ENCODE results near the gene SMARCAD1.
"Not testable (repeated sequence)": the region's sequence is repeated elsewhere in the genome, so short reads cannot be mapped to it uniquely, and the experiment has no call there.

The SMARCAD1 gene

DNA sequence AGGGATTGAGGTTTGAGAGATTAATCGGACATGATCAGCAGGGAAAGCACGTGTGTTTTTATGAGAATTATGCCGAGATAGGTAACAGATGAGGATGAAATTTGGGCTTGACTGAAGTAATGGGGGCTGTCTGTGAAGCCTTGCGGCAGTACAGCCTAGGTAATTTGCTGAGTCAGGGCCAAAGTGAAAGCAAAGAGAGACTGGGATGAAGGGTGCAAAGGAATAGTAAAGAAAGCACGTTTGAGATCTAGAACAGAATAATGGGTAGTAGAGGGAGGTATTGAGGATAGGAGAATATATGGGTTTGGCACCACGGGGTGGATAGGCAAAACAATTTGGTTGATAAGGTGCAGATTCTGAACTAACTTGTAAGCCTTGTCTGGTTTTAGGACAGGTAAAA, 87.8 kb downstream of the SMARCAD1 start:
- not testable (repeated sequence) for DNase-seq

- DNase-seq = no peak
Measured at GRCh38 chr4:94298725-94299252, 91.1 kb downstream of the SMARCAD1 start.

DNA sequence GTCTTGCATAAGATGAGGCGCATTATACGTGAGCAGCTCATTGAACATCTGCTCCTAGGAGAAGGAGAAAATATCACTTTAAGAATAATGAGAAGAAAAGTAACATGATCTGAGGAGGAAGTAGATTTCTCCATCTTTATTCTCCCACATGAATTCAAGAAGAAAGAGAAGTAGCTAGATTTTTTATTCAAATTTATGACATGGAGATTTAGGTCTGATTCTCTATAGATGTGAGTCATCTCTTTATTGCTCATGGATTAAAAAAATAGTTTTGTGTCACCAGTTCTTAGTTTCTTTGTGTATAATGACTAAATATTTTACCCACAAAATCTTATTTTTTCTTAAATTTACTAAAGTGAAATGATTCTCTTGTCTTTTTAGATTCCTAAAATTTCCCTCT, 94.5 kb downstream of the SMARCAD1 start:
- DNase-seq = peak; percentile 9

DNA sequence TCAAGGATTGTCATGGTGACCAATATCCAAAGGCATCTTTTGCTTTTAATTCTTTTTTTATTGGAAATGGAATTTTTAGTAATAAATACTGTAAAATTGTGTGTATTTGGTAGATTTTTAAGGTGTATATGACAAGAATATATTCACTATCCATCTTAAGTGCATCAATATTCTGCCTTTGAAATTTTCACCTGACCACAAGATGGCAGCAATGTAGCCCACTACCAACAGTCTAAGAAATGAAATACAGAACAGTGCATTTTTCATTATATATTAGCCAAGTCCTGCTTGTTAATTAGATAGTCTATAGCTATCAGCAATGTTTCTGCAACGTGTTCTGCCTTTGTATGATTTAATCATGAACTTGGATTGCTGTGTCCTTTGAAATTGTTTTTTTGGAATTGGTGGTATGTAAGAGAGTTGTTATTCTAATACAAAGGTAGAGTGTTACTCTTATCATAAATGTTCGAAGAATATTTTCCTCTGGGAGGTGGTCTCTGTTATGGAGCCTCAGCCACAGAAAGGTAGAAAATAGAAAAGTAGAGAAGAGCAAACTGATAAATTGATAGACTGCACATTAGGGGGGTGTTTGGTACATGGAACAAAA, 96.8 kb downstream of the SMARCAD1 start:
- peak; percentile 23 for DNase-seq

DNA sequence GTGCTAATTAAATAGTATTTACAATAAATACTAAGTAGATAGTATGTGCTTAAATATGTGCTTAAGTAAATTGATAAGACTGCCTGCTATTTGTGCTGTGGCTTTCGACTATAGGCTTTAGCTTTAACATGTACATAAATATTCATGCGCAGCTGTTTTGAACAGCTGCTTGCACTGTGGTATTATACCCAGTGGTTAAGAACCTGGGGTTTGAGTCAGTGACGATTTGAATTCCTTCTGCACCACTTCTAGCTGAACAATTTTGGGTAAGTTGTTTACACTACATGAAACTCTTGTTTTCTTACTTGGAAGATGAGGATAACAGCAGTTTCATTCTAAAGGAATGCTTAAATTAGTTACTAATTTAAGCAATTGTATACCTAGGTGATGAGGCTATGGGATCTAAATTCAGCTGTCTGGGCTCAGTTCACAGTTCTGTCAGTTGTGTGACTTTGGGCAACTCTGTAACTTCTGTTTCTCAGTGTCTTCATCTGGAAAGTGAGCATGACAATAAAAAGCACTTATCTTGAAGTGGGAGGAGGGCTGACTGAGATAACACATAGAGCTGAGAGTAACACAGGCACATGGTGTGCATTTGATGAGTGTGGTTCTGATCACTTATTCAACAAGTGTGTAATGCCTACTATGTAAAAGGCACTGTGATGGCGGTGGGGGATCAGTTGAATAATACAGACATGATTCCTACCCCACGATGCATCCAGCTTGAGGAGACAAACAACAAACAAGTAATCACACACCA, 98.0 kb downstream of the SMARCAD1 start:
- DNase-seq = peak; percentile 17

DNA sequence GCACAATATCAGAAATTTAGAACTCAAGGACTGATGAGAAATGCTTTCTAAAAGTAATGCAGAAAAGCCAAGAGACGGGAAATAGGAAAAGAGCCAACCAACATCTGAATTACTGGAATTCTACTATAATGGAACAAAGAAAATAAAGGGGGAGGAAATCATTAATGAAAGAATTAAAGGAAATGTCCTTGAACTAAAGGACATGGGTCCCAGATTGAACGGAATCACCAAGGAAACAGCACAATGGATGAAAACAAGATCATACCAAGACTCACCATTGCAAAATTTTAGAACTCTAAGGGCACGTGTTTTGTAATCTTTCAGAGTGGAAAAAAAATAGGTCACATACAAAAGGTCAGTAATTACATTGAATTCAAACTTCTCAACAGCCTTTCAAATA, 99.0 kb downstream of the SMARCAD1 start:
- DNase-seq = no peak

DNA sequence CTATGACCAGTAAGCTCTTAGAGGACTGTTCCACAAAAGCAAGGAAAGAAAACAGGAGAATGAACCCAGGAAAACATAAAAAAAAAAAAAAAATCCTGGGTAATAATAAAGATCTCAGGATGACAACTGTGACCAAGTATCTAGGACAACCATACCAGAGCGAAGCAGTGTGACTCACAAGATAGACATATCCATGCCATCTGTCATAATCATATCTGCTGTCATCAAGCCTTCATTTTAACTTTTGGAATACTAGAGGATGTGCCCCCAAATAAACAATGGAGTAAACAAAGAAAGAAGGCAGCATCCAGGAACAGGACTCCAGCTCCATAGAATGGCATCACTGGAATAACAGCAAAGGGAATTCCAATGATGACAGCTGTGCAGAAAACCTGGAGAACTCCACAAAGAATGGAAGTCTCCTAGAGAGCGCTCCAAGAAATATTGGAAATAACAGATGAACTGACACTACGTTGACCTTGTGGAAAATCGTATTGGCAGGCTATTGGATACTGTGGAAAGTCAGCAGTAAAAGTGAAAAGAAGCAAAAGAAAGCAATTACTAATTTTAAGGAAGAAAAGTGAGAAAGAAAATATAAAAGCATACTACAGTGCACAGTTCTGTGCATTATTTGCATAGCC, 99.7 kb downstream of the SMARCAD1 start:
- no peak for DNase-seq

DNA sequence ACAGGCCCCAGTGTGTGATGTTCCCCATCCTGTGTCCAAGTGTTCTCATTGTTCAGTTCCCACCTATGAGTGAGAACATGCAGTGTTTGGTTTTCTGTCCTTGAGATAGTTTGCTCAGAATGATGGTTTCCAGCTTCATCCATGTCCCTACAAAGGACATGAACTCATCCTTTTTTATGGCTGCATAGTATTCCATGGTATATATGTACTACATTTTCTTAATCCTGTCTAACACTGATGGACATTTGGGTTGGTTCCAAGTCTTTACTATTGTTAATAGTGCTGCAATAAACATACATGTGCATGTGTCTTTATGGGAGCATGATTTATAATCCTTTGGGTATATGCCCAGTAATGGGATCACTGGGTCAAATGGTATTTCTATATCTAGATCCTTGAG, 112.3 kb downstream of the SMARCAD1 start:
- not testable (repeated sequence) for DNase-seq

DNA sequence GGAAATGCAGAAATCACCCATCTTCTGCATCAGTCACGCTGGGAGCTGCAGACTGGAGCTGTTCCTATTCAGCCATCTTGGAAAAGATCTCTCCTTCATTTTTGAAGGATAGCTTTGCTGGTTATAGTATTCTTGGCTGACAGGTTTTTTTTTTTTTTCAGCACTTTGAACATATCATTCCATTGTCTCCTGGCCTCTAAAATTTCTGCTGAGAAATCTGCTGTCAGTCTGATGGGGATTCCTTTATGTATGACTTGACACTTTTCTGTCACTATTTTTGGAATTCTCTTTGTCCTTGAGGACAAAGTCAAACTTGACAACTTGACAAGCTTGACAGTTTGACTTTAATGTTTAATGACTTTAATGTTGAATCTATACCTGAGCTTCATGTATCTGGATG, 118.2 kb downstream of the SMARCAD1 start:
- DNase-seq = no peak

DNA sequence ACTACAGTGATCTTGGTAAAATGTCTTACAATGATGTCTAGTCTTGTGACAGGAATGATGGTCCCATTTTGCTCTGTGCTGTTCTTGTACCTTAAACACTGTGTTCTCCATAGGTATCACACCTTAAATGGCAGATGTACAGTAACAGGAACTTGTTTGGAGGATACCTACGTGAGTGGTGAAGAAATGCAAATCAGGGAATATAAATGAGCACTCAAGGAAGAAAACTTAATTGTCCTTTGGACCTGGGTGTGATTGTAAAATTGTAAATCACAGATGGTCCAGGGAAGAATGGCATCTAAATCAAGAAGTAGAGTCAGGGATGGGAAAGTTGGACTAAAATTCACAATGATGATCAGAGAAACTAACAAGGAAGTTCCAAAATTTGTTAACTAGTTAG, 122.3 kb downstream of the SMARCAD1 start:
- DNase-seq = no peak

DNA sequence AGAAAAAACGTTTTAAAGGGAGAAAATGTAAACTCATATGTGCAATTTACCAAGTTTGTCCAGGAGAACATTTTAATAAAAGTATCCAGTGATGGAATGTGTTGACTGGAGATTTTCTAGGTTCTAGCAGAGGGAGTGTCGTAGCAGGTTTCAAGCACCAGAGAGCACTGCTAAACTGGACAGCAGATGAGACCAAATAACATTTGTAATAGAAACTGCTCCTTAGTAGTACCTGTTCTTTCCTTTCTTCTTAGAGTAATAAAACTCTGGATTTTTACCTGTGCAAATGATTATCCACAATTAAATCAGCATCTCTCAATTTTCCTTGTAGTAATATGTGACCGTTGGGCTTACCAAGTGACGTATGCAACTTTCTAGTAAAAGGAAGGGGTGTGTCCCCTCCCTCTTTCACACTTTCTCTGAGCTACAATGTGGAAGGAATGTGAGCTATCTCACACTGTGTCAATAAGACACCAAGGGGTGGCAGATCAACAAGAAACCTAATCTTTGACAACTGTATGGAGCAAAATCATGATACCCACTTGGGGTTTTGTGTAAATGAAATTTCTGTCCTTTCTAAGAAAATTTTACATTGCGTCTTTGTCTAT, 125.4 kb downstream of the SMARCAD1 start:
- DNase-seq = no peak

- DNase-seq = no peak
Measured at GRCh38 chr4:94333866-94334265, 126.2 kb downstream of the SMARCAD1 start.

GRCh38 chr4:94334476-94334875, 126.8 kb downstream of the SMARCAD1 start:
- no peak for DNase-seq

DNA sequence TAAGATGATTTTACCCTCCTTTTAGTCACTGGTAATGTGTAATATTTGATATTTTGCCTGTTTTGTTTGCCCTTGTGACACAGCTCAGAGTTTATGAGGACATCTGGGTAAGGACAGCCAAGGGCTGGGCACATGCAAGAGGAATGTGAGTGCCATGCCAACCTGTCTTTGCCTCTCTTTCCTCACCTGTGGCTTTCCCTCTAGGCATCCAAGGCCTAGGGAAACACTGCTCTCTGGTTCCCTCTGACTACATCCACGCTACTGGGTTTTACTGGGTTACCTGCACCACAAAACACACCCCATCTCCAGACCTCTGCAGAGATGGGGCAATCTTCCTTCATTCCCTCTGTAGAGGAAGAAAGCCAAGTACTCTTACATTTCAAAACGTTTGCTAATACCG, 127.3 kb downstream of the SMARCAD1 start:
- no peak for DNase-seq

DNA sequence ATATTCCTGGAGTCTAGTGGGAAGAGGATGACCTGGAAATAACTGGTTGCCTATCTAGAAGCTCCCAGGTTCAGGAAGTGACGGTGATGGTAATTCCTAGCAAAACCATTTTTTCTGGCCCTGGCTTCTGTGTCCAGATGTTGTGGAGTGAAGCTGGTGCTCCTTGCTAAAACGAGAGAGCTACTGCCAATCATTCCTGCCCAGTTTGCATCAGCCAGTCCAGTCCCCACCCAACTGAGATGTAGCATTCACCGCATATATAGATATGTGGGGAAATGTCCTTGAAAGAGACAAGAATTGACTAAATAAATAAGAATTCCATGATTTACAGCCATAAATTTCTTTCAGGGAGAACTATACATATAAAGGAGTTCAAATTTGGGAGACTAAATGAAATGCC, 128.6 kb downstream of the SMARCAD1 start:
- no peak for DNase-seq

DNA sequence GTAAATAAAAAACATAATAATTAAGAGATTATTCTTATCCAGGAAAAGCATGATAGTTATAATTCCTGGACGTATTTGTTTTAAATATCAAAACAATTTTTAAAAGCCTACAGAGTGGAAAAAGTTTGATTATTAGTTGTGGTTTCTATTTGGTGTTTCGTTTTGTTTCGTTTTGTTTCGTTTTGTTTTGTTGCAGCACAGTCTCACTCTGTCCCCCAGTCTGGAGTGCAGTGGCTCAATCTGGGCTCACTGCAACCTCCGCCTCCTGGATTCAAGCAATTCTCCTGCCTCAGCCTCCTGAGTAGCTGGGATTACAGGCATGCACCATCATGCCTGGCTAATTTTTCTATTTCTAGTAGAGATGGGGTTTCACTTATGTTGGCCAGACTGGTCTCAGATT, 129.1 kb downstream of the SMARCAD1 start:
- not testable (repeated sequence) for DNase-seq

DNA sequence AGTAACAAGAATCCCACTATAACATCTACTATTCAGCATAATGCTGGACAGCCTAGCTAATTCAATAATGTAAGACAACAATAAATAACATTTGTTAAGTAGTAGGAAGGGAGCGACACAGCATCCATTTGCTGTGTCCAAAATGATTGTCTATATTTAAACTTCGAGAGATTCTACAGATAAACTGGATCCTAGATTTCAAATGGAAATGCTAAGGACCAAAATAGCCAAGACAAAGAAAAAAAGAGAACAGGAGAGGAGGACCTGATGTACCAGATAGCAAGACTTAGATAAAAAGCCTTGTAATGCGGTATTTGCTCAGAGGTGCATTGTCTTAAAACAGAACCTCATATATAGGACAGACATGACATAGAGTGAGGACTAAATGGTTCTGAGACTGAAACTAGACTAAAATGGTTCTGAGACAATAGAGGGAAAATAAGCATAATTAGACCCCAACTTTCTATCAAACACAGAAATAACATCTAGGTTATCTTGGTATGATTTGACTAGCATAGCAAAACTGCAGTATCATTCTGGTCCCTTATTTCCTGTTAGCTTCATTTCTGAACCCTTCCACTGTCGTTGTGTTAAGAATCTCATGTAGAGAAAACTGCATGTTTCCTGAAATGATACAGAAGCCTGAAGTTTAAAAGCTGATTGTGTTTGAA, 131.2 kb downstream of the SMARCAD1 start:
- no peak for DNase-seq

DNA sequence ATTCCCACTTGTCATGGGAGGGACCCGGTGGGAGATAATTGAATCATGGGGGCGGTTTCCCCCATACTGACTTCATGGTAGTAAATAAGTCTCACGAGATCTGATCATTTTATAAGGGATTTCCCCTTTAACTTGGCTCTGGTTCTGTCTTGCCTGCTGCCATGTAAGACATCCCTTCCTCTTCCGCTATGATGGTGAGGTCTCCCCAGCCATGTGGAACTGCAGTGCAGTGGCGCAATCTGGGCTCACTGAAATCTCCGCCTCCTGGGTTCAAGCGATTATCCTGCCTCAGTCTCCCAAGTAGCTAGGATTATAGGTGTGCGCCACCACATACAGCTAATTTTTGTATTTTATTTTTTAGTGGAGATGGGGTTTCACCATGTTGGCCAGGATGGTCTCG, 132.1 kb downstream of the SMARCAD1 start:
- no peak for DNase-seq

All from fibroblast of skin of abdomen (primary cell).